GM18511 (cell line): ENCODE data around the gene RSPH9.

ENCODE experiments used
- ATAC-seq: cut with Tn5 transposase; IDR thresholded peaks from one replicate; pipeline ENCODE4 v1.9.1; 2021; ENCODE audit warnings: mild to moderate bottlenecking, moderate library complexity; ENCODE audit not compliant: unreplicated experiment

Gene RSPH9

DNA sequence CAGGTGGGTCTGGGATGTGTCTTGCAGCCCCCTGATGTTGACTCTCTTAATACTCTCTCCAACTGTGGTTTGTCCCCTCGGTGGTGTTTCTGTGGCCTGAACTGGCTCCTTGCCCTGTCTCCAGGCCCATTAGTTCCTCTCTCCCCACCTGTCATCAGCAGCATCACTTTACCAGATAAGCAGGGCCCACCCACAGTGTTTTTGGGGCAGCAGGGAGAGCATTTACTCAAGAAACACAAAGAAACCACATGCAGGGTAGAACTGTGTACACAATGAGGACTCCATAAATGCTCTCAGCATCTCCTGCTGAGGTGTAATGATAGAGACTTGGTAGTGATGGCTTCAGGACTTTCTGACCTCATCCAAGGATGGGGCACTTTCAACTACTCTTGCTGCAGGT lies 62.9 kb downstream of the RSPH9 start:
- ATAC-seq = no peak

DNA sequence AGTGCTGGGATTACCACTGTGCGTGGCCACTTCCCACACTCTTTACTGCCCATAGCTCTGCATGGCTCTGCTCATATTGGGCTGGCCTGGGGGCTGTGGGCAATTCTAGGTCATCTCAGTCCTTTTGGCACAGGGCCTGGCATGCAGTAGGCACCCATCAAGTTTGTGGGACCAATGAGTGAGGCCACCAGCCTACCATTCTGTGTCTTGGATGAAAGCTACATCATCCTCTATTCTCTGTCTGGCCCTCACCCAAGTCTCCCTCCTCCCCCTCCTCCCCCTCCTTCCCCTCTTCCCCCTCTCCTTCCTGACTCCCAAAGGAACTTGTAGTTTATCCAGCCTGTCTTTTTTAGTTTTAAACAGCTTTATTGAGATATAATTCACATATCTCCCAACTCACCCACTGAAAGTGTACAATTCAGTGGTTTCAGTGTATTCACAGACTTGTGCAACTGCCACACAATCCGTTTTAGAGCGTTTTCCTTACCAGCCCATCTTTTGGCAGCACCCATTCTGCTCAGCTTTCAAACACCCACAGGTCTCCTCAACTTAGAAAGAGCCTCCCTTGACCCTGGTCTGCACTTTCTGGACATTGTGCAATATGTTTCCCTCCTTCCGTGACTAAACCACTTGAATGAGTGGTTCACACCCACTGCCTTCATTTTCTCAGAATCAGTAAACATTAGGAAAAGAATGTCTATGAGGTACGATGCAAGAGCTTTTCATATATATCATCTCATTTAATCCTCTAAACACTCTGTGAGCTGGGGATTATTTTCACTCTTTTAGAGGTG lies 64.2 kb downstream of the RSPH9 start:
- no peak for ATAC-seq

DNA sequence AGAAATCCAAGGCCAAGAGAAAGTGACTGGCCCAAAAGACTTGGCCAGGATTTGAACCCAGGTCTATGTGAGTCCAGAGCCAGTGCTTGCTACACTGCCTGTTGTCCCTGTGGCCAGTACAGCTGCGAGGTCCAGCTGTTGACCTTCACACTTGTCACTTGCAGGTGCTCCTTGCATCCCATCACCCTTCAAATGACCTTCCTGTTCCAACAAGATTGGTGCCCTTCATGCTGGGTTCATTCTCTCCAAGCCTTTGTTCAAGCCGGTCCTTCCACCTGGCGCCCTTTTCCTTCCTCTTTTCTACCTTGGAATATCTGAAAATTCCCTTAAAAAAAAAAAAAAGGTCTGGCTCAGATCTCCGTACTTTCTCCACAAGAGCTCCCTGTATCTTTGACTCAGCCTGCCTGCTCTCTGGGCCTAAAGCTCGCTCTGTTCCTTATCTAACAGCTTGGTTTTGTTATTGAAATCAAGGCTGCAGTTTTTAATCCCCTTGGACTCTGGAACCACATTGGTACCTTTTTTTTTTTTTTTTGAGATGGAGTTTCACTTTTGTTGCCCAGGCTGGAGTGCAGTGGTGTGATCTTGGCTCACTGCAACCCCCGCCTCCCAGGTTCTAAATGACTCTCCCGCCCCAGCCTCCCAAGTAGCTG lies 64.9 kb downstream of the RSPH9 start:
- ATAC-seq = no peak

DNA sequence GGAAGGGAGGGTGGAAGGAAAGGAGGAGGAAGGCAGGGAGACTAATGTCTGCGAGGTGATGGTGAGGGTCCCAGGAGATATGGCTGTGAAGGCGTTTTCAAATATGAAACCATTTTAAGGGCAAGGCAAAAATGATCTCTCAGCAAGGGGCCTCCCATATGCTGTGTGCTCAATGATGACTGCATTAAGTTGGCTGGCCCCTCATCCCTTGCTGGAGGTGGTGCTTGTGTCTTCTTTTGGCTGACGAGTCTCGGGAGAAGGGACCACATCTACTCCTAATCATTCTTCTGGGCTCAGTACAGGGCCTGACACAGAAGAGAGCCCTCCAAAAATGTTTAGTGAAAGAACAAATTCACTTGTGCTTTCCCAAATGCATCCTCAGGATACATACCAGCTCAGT lies 65.7 kb downstream of the RSPH9 start:
- ATAC-seq = no peak

DNA sequence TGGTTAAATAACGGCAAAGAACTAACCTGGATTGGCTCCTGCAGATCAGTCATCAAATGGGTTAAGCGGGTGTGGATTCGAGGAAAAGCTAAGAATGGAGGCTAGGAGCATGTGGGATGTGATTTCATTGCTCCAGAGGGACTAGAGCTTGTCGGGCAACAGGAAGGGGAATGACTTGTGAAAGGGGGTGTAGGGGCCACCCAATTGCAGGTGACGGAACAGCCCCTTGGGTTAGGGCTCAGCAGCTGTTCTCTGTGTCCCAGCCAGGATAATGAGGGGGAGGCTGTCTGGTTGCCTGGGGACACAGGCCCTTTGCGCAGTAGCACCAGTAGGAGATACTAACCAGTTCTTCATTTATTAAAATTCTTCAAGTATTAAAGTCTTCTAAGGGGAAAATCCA lies 67.7 kb downstream of the RSPH9 start:
- no peak for ATAC-seq

DNA sequence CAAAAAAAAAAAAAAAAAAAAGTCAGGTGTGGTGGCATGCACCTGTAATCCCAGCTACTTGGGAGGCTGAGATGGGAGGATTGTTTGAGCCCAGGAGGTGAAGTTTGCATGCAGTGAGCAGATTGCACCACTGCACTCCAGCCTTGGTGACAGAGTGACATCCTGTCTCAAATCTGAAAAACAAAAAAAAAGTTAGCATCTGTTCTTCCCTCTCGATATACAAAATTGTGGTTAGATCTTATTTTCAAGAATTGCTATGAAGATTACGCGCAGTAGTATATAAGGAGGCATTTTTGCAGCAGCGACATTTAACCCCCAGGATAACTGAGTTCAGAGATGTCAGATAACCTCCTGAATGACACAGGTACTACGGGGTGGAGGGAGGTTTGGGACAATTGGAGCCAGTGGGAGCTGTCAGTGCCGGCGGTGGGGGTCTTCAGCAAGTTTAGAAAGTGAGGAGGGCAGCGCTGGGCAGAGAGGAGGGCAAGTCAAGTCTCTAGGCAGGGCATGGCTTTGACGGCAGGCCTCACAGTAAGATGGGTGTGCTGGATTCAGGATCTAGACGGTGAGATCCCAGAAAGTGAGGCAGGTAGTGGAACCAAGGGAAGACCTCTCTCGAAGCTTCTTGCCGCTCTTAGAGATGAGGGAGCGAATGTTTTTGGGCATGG lies 68.9 kb downstream of the RSPH9 start:
- no peak for ATAC-seq

DNA sequence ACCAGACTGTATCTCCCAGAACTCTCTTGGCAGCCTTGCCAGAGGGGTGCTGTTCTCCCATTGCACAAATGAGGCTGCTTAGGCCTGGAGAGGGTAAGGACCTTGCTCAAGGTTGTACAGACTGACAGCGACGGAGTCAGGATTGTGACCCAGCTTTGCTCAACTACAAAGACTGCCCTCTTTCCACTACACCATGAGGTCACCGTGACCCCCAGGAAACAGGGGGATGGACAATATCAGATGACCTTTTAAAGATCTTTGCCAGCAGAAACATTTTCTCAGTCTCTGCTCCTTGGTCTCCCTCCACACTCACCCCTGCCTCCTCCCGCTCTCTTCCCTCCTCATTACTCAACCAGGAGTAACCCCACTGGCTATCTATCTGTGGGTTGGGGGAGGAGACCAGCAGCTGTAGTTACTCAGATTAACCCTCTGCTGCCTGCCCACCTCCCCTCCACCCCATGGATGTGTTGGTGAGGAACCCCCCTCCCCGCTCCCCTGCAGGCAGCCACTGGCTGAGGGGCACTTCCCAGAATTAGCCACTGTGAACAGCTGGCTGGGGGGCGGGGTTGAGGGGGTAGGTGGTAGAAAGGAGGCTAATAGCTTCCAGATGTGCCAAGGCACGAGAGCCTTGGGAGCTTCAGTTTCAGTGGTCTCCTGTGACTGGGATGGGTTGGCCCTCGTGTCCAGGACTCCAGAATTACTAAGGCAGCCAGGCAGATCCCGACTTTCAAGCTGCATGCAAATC lies 69.6 kb downstream of the RSPH9 start:
- peak; percentile 35 for ATAC-seq

DNA sequence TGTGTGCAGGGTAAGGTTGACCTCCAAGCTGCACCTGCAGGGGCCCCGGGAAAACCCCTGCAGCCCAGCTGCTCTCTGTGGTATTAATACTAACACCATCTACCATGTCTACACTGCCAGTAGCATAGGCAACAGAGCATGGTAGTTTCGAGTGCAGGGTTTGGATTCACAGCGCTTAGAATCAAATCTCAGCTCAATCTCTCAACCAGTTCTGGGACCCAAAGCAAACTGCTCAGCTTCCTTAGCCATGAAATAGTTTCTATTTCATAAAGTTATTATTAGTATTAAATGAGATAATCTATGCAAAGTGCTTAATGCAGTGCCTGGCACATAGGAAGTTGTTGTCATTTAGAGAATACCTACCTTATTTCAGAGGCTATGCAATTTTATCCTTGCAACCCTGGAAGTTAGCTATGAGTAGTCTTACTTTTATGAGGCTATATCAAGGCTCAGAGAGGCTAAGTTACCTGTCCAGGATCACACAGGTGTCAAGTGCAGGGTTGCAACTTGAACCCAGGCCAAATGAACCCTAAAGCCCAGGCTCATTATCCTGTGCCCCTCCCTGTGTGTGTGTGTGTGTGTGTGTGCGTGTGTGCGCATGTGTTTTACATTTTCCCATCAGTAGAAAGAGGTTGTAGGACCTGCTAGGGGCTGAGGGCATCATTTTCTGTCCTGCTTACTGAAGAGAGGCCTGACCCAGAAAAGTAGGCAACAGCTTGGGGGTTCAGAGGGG lies 70.4 kb downstream of the RSPH9 start:
- peak; percentile 86 for ATAC-seq

DNA sequence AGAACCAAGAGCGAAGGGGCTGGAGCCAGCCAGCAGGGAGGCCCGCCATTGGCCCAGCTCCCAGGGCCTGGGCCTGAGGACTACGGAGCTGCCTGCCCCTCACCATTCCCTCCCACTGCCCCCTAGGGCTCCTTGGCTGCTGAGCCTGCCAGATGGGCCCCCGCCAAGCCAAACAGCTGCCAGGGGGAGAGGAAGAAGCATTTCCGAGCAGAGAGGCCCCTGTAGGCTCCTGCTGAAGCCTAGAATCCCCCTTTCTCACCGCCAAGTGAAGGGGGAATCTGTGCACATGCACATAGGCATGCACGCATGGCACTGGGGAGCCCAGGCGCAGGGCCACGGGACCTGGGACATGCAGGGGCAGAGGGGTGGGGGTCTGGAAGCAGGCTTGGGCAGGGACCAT lies 71.3 kb downstream of the RSPH9 start:
- ATAC-seq = no peak

DNA sequence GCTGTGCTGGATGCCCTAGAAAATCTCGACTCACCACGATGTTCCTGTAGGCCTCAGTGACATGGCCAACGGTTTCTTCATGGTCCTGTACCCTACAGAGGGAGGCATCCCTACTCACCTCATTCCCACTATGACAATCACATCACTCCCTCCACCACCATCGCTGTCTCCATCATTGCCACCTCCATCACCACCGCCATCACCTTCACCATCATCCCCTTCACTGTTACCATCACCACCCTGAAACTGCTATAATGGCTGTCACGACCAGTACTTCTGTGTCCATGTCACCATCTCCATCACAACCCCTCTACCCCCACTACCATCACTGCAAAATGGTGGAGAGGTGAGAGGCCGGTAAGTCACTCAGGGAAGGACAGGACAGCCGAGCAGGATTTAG lies 72.6 kb downstream of the RSPH9 start:
- ATAC-seq = no peak

DNA sequence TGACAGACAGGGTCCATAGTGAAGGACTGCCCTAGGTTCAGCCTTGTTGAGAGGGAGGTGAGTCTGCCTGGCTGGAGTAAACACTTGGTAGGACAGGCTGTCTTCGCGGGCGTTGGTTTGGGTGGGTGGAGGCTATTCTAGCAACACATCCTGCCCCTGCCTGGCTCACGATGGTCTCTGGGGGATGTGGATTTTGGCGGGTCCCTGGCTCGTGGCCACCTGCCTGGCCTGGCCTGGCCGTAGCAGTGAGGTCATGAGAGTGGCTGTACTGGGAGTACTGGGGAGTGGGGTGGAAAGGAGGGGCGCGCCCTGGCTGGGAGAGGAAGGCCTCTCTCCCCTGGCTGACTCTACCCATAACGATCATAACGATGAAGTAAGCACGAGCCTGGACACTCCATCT lies 73.0 kb downstream of the RSPH9 start:
- ATAC-seq = no peak

DNA sequence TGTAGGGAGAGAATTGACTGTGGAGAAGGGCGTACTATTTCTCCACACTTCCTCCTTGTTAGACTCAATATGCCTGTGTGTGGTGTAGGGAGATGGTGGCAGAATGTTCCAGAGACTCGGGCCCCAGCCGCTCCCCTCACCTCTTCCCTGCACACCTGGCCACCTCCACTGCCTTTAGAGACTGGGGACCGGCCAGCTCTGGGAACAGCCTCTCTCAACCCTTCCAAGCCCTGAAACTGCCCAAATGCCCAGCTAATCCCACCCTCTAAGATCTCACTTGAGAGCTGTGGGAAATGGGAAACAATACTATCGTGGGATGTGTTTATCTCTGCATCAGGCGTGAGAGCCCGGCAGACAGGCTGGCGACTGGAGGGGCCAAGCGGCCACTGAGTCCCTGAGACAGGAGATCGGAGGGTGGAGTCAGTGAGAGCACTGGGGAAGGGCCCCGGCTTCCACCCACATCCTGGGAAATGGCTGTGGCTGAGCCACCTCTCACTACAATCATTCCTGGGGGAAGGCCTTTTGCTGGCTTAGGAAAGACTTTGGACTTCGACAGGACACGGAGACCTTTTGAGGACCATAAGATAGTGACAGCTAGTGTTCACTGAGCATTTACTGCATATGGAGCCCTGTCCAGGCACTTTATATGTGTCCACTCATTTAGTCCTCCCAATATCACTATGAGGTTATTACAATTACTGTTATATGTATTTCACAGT lies 73.7 kb downstream of the RSPH9 start:
- ATAC-seq = no peak

DNA sequence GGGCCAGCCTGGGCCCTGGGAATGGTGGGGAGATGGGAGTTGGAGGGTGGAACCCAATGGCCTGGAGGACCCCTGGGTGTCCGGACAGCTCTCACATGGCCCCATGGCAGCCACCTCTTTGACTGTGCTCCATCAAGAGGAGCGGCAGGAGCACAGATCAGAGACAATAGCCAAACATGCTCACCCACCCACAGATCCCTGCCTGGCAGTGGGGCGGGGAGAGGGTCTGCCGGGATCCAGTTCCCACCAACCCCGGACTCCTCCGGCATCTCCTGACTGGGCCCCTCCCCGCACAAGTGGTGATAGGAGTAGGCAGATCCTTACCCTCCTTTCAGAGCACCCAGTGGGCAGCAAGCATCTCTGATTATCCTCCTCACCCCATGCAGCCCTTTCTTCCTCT lies 74.7 kb downstream of the RSPH9 start:
- ATAC-seq = no peak

DNA sequence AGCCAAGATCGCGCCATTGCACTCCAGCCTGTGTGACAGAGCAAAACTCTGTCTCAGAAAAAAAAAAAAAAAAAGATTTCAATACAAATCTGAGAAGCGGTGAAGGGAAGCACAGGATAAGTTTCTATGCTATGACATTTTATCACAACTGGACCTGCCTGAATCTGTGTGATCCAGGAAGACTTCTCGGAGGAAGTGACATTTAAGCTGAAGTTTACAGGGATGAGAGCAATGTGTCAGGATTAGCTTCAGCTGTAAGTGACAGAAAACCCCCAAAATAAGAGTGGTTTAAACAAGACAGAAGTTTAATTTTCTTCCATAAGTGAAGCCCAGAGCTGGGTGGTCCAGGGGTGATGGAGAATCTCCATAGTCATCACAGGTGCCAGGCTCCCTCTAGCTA lies 76.2 kb downstream of the RSPH9 start:
- ATAC-seq = no peak
